Measurements from ENCODE around the gene ANKS1A.

Gene ANKS1A

GRCh38 chr6:35021004-35021403 lies 131.9 kb downstream of the ANKS1A start:
- DNase-seq (ENCODE audit: low read depth), result no peak

GRCh38 chr6:35023091-35024000 lies 134.3 kb downstream of the ANKS1A start:
- no peak for DNase-seq (ENCODE audit: low read depth)

DNA sequence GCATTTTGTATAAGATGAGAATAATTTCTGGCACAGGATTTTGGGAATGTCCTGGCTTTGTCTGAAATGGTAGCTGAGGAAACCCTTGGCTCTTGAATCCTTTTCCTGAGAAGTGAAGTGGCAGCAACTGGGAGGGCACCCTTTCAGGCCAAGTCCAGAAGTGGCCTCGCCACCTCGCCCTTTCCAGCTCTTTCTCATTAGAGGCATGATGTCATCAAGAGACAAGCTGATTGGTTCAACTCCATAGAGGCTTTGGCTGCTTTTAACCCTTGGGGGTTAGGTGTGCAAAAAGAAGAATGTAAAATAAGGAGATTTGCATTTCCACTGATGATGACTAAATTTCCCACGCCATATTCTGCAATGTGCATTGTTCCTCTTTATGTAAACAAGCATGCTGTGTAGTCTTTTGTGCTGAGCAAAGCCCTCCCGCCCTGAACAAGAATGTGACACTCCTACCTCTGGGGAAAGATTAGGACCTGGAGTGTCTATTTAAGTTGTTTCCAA lies 135.5 kb downstream of the ANKS1A start:
- no peak for DNase-seq (ENCODE audit: low read depth)

- DNase-seq (ENCODE audit: low read depth), result no peak
Measured at GRCh38 chr6:35025232-35026188, 136.5 kb downstream of the ANKS1A start.

DNA sequence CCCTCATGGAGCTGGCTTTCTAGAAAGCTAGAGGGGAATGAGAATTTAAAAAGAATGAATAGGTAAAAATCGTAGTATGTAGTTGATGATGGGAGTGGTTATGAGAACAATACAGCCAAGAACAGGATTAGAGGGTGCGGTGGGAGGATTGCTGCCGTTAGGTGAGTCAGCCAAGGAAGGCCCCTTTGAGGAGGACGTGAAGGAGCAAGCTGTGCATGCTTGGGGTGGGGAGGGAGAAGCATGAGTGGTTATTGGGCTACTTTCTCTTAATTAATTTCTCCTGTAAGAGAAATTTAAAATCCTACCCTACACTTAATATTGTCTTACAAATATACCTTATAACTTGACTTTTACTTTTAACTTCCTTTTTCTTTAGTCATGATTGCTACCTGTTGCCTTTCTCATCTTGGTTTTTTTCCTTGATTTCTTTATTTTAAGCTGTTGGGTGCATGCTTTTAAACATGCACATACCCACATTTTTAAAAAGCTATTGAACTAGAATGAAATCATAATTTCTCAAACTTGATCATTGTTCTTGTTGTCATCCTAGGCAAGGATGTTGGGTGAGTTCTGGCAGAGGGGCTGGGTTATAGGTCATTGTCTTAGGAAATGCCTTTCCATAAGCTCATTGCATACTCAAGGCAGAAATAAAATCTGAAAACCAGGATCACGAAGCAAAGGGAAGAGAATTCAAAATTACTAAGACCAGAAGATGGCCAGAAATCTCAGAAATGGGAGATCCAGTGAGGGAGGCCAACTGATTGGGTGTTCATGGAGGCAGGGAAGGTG lies 137.6 kb downstream of the ANKS1A start:
- no peak for DNase-seq (ENCODE audit: low read depth)

- DNase-seq (ENCODE audit: low read depth), result no peak
Measured at GRCh38 chr6:35027807-35028206, 138.8 kb downstream of the ANKS1A start.

- DNase-seq (ENCODE audit: low read depth), result no peak
Measured at GRCh38 chr6:35028781-35029769, 140.0 kb downstream of the ANKS1A start.

GRCh38 chr6:35030099-35030498 lies 141.0 kb downstream of the ANKS1A start:
- DNase-seq (ENCODE audit: low read depth), result no peak

DNA sequence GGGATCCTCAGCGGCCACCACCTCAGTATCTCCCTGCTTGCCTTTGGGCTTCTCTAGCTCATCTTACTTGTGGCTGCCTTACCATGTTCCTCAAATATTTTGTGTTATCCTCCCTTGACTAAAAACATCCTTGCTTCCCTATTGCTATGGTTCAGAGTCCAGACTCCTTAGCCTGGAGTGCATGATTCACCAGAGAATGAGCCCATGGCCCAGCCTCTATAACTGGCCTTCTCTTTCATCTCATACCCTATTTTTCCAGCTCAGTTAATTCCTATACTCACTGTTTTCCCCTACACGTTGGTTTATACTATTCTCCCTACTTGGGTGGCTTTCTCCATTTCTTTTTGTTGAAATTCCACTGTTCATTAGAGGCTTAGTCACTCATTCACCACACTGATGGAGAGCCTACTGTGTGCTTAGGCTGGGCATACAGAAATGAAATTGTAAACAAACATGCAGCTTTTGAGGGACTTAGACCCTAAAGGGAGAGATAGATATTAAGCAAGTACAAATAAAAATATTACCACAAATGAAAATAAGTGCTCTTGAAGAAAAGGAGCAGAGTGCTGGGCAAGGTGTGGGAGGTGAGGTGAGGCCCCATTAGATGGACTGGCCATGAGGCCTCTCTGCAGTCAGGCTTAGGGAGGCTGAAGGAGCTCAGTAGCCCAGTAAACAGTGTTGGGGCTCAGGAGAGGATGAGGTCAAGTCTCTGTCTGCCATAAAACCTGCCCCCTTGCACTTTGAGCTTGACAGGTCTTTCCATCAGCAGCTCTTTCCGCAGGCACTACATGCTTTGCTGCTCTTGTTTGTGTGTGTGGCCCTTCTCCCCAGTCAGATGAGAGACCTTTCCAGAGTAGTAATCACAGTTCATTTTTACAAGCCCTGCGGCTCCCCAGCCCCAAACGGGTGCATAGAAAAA lies 142.8 kb downstream of the ANKS1A start:
- DNase-seq (ENCODE audit: low read depth), result no peak

- no peak for DNase-seq (ENCODE audit: low read depth)
Measured at GRCh38 chr6:35033683-35034082, 144.6 kb downstream of the ANKS1A start.

DNA sequence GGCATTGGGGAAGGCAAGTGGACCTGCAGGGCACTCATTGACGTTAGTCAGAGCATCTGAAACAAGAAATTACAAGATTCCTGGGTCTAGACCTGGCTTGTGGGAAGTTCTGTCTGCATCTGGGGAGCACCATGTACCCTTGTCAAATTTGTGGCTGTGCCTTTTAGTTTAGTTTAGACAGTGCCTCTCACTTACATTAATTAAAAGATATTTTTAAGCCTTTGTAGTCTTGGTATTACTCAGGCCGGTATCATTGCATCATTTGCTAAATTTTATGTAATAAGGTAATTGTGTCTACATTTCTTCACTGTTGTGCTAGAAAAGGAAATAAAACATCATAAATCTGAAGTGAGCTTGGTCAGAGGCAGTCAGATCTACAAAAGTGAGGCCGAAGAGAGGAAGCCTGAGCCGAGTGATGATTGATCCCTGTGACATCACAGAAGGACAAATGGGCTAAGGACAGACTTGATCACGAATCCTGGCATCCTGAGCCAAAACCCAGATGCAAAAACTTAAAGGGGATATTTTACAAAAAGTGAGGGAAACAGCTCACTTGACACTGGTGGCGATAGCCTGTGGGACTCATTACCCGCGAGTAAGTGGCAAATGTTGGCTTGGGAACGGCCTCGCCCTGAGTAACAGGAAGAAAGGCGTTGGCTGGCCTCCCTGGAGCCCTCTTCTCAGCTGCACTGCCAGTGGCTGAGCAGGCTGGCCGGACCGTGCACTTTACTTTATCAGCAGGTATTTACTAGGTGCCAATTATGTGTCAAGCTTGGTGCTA lies 145.5 kb downstream of the ANKS1A start:
- no peak for DNase-seq (ENCODE audit: low read depth)

- no peak for DNase-seq (ENCODE audit: low read depth)
Measured at GRCh38 chr6:35035481-35036030, 146.5 kb downstream of the ANKS1A start.

DNA sequence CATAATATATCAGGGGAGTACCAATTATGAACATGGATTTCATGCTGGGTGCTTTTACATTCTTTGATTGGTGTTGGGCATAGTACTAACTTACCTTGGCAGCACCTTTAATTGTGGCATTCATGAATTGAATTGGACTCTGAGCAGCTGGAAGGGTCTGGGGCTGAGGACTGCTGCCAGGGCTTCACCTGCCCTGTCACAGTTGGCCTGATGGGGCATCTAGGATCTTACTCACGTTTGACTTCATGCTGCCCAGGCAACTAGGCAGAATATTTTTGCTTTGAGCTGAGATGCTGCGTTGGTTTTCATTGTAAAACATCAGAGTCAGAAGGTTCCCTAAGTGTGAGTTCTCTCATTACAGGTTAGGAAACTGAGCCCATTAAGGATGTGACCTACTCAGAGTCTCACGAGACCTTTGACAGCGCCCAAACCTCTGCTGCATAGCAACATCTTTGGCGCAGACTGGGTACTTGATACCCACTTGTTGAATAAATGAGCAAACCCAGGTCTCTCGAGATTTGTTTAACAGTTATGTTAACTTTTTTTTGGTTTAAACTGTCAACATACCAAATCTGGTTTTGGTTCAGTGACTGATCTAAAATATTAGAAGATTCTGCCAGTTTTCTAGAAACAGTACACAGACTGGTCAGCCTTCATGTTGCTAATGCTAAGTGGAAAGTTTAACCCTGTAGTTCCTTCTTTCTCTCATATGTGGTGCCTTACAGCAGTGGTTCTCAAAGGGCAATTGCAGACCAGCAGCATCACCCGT lies 147.2 kb downstream of the ANKS1A start:
- no peak for DNase-seq (ENCODE audit: low read depth)

DNA sequence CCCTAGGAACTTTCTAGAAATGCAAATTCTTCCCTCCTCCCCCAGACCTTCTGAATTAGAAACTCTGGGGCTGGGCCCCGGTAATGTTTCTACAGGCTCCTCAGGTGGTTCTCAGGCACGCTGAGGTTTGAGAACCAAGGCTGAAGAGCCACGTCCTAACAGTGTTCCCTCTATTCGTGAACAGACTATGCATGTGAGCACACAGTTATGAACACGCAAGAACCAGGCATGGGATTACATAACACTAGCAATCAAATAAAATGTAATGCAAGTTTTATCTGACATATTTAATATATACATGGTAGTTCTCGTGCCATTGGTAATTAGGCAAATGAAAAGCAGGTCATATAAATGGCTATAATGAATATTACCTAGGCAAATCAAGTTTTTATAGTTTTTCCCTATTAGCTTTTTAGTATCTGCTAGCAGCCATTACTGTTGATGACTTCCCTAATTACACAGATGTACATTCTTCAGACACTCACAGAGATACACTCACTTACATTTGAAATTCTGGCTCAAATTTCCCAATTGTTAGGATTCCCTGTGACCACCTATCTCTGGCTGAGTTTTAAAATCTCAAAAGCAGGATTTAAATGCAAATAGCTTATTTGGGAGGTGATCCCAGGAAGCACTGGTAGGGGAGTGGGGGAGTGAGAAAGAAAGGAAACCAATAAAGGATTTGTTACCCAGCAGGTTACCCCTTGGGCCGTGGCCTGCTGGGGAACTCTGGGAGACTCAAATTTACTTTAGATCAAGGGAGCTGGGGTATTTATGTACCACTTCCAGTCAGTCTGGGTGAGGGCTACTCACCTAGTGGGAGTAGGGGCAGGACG lies 148.0 kb downstream of the ANKS1A start:
- DNase-seq (ENCODE audit: low read depth), result no peak

DNA sequence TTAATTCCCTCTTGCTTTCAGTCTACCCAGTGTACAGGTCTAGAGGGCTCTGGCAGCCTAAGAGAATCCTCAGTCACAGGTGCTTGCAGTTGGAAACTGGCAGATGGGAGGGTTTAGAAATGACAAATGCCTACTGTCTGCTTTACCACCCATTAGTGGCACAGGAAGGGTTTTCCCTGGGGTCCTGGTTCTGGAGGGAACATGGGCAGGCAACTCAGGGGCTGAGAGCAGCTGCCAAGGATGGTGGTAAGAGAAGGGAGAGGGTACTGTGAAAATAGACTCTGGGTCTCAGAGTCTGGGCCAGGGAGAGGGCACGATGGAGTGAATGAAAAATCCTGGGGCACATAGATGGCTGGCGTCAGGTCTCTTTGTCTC lies 148.6 kb downstream of the ANKS1A start:
- DNase-seq (ENCODE audit: low read depth), result no peak

DNA sequence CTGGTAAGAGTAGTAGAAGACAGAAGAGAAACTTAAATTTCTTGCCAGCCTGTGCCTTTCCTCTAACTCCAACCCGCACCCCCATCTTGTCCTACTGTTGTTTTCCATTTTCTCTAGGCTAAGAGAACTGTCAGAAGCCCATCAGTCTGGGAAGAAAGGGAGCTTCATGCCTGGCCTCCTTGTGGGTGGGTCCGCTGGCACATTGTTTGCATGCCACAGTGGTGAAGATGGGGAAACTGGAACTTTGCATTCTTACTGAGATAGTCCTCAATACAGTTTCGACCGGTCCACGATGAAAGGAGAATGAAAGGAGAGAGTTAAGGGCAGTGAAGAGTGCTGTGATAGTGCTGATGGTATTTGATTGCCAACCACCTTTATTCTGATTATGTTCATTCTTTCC lies 149.0 kb downstream of the ANKS1A start:
- DNase-seq (ENCODE audit: low read depth), result no peak

DNA sequence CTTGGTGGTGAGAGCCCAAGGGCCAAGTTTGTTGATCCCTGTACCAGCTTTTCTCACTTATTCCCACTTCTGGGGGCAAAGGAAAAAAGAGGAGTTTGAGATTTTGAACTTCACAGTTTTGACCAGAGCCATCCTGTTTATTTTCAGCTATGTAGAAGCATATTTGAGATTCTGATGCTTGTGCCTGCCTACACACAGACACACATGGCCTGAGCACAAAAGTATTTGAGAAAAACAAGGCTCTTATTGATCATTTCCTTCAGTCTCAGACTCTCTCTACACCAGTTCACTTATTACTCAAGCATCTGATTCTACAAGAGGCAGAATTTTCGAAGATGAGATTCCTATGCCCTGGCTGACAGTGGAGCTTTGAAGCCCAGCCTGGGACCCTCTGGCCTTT lies 151.3 kb downstream of the ANKS1A start:
- no peak for DNase-seq (ENCODE audit: low read depth)
